HG02981 (cell line): ENCODE measurements around the gene SPSB1.

Source experiments
- ATAC-seq: cut with Tn5 transposase; IDR thresholded peaks from one replicate; pipeline ENCODE4 v1.9.1; 2021; ENCODE audit warnings: mild to moderate bottlenecking, moderate library complexity; ENCODE audit not compliant: unreplicated experiment

The SPSB1 gene

GRCh38 chr1:9361630-9362260 is 69.1 kb downstream of the SPSB1 start:
- ATAC-seq: no peak

- ATAC-seq: no peak
Measured at GRCh38 chr1:9362488-9362887, 69.8 kb downstream of the SPSB1 start.

- no peak for ATAC-seq
Measured at GRCh38 chr1:9363061-9363471, 70.4 kb downstream of the SPSB1 start.

- no peak for ATAC-seq
Measured at GRCh38 chr1:9366298-9366697, 73.6 kb downstream of the SPSB1 start.

GRCh38 chr1:9366943-9367780 is 74.5 kb downstream of the SPSB1 start:
- ATAC-seq: no peak

GRCh38 chr1:9367806-9368205 is 75.1 kb downstream of the SPSB1 start:
- ATAC-seq: no peak

GRCh38 chr1:9368356-9368755 is 75.7 kb downstream of the SPSB1 start:
- ATAC-seq: no peak

GRCh38 chr1:9369964-9370788 is 77.5 kb downstream of the SPSB1 start:
- no peak for ATAC-seq

- ATAC-seq: no peak
Measured at GRCh38 chr1:9371391-9371935, 78.8 kb downstream of the SPSB1 start.

- no peak for ATAC-seq
Measured at GRCh38 chr1:9371951-9372350, 79.3 kb downstream of the SPSB1 start.

- no peak for ATAC-seq
Measured at GRCh38 chr1:9373619-9374018, 80.9 kb downstream of the SPSB1 start.

- ATAC-seq: no peak
Measured at GRCh38 chr1:9374748-9375341, 82.2 kb downstream of the SPSB1 start.

GRCh38 chr1:9375912-9376311 is 83.2 kb downstream of the SPSB1 start:
- ATAC-seq: no peak

GRCh38 chr1:9376430-9376829 is 83.7 kb downstream of the SPSB1 start:
- no peak for ATAC-seq

- ATAC-seq: no peak
Measured at GRCh38 chr1:9376886-9377333, 84.2 kb downstream of the SPSB1 start.

- no peak for ATAC-seq
Measured at GRCh38 chr1:9378801-9379200, 86.1 kb downstream of the SPSB1 start.

- no peak for ATAC-seq
Measured at GRCh38 chr1:9380711-9381110, 88.0 kb downstream of the SPSB1 start.

- ATAC-seq: no peak
Measured at GRCh38 chr1:9382643-9383491, 90.2 kb downstream of the SPSB1 start.

- no peak for ATAC-seq
Measured at GRCh38 chr1:9384128-9384527, 91.4 kb downstream of the SPSB1 start.

- no peak for ATAC-seq
Measured at GRCh38 chr1:9384751-9385245, 92.1 kb downstream of the SPSB1 start.
